Trophoblast cell (in vitro differentiated cells and primary cell): ENCODE data around the gene RNF113B.

ENCODE experiments used
- DNase-seq, 2 donors: peaks; one replicate each; pipeline ENCODE4 v3.0.0-alpha.2; 2016
- H2AFZ ChIP-seq: 2 replicates; pipeline ENCODE4 v1.6.1; 2013; ENCODE audit warnings: low read length, moderate library complexity, mild to moderate bottlenecking; ENCODE audit not compliant: insufficient read depth, poor library complexity
- H2AK5ac ChIP-seq: 2 replicates; pipeline ENCODE4 v1.6.1; 2013; ENCODE audit warnings: mild to moderate bottlenecking, low read length
- H2BK120ac ChIP-seq: 2 replicates; pipeline ENCODE4 v1.6.1; 2013; ENCODE audit warnings: low read length, mild to moderate bottlenecking, moderate library complexity; ENCODE audit not compliant: insufficient read depth, poor library complexity
- H2BK12ac ChIP-seq: 2 replicates; pipeline ENCODE4 v1.6.1; 2013; ENCODE audit warnings: mild to moderate bottlenecking, low read length, moderate library complexity
- H2BK5ac ChIP-seq: 2 replicates; pipeline ENCODE4 v1.6.1; 2013; ENCODE audit warnings: low read length, low read depth, moderate library complexity, mild to moderate bottlenecking; ENCODE audit not compliant: poor library complexity
- H3K14ac ChIP-seq: 2 replicates; pipeline ENCODE4 v1.6.1; 2013; ENCODE audit warnings: mild to moderate bottlenecking, low read length
- H3K18ac ChIP-seq: 2 replicates; pipeline ENCODE4 v1.6.1; 2013; ENCODE audit warnings: mild to moderate bottlenecking, low read length
- H3K23ac ChIP-seq: 2 replicates; pipeline ENCODE4 v1.6.1; 2013; ENCODE audit warnings: low read length
- H3K27ac ChIP-seq: 2 replicates; pipeline ENCODE4 v1.5.1; 2013; ENCODE audit warnings: low read depth, mild to moderate bottlenecking, inconsistent platforms, low read length, moderate library complexity
- H3K27me3 ChIP-seq: 2 replicates; pipeline ENCODE4 v1.6.1; 2013; ENCODE audit warnings: inconsistent platforms, mild to moderate bottlenecking, low read length, moderate library complexity; ENCODE audit not compliant: insufficient read depth
- H3K36me3 ChIP-seq, 2 experiments: 1 replicate in 1 of 2; 2 replicates in 1 of 2; pipeline ENCODE4 v1.6.1; 2013; ENCODE audit warnings: low read length in 2 of 2, mild to moderate bottlenecking in 2 of 2, moderate library complexity in 1 of 2; ENCODE audit not compliant: insufficient read depth in 2 of 2, control insufficient read depth in 1 of 2
- H3K4ac ChIP-seq: 2 replicates; pipeline ENCODE4 v1.6.1; 2013; ENCODE audit warnings: low read depth, mild to moderate bottlenecking, low read length, moderate library complexity
- H3K4me1 ChIP-seq, 2 experiments: 1 replicate in 1 of 2; 2 replicates in 1 of 2; pipeline ENCODE4 v1.6.1; 2013; ENCODE audit warnings: low read length in 2 of 2, mild to moderate bottlenecking in 2 of 2, moderate library complexity in 1 of 2; ENCODE audit not compliant: insufficient read depth in 2 of 2, control insufficient read depth in 1 of 2
- H3K4me2 ChIP-seq: 2 replicates; pipeline ENCODE4 v1.6.1; 2013; ENCODE audit warnings: inconsistent platforms, mild to moderate bottlenecking, low read length, moderate library complexity
- H3K4me3 ChIP-seq: 2 replicates; pipeline ENCODE4 v1.5.1; 2013; ENCODE audit warnings: mild to moderate bottlenecking, low read depth, low read length, inconsistent platforms
- H3K79me1 ChIP-seq: one replicate; pipeline ENCODE4 v1.6.1; 2013; ENCODE audit warnings: low read length
- H3K79me2 ChIP-seq: 2 replicates; pipeline ENCODE4 v1.6.1; 2013; ENCODE audit warnings: low read length, mild to moderate bottlenecking; ENCODE audit not compliant: control insufficient read depth, insufficient read depth, poor library complexity
- H3K9ac ChIP-seq: 2 replicates; pipeline ENCODE4 v1.6.1; 2013; ENCODE audit warnings: mild to moderate bottlenecking, low read length
- H3K9me3 ChIP-seq: 2 replicates; pipeline ENCODE4 v1.6.1; 2013; ENCODE audit warnings: low read depth, mild to moderate bottlenecking, control low read depth, inconsistent platforms, low read length; ENCODE audit not compliant: insufficient read depth
- H4K12ac ChIP-seq: 2 replicates; pipeline ENCODE4 v1.6.1; 2013; ENCODE audit warnings: low read depth, mild to moderate bottlenecking, low read length, moderate library complexity
- H4K8ac ChIP-seq: 2 replicates; pipeline ENCODE4 v1.6.1; 2013; ENCODE audit warnings: low read depth, mild to moderate bottlenecking, low read length, moderate library complexity
- H4K91ac ChIP-seq: one replicate; pipeline ENCODE4 v1.6.1; 2013; ENCODE audit warnings: low read depth, mild to moderate bottlenecking, low read length, moderate library complexity
- WGBS: extraction: QIAGEN DNeasy Blood & Tissue Kit; methylation state at CpG from one replicate; pipeline ENCODE4 v1.1.7; 2013; ENCODE audit warnings: missing lambda C conversion rate; ENCODE audit not compliant: insufficient read length, insufficient coverage; ENCODE audit errors: extremely low coverage; 5-methylcytosine and 5-hydroxymethylcytosine counted together

RNF113B gene

DNA sequence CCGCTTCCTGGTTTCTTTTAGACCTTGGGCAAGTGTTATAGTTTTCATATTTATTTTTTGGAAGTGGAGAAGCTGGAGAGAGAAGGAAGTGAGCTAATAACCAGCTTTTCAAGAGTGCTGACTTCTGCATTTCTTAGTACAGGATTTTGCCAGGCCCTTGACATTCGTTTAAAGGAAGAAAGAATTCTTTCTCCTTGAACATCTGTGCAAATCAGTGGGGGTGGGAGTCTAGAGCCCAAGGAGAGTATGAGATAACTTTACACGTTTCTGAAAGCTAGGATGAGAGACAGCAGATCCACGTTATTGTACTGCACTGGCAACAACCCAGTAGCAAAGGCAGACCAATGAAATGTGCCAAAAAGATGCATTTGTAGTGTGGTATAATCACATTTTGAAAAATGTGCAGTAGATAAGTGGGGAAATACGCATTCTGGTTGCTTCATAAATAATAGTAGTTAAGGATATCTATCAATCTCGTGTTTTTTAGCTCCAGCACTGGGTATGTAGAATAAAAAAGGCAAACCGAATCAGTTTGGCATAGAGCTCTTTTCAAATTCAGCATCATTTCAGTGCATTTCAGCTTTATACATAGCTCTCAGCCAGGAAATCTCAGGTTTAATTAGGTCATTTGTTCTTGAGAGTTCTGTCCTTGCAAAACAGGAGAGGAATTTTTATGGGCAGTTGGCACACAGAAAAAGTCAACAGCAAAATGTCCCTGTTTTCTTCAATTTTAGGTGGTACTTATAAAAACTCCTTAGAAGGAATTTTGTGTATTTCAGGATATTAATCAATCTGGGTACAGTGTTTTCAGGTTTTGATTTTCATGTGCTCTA is 4.3 kb downstream of the RNF113B start:
- Histone ChIP-seq H3K4me3 (no peak overlapping the region), H2BK5ac (no peak overlapping the region), H3K79me2 (peaks cover 4% of the 10 kb centered on the region), H2AFZ (no peak overlapping the region), H2AK5ac (no peak overlapping the region), H4K91ac (no peak overlapping the region), H3K9me3 (peaks cover 3% of the 10 kb centered on the region), H3K27me3 (no peaks in the 10 kb centered on the region), H3K18ac (no peak overlapping the region), H3K14ac (no peak overlapping the region), H3K4me2 (peak overlapping the region; percentile 60), H3K4ac (no peak overlapping the region), H2BK12ac (no peak overlapping the region), H2BK120ac (no peak overlapping the region), H4K12ac (no peak overlapping the region), H3K36me3 (peaks cover 7% of the 10 kb centered on the region in 2 experiments), H3K27ac (peak overlapping the region; percentile 80), H3K4me1 (peaks cover 27 to 38% of the 10 kb centered on the region in 2 experiments), H3K79me1 (peaks cover 16% of the 10 kb centered on the region), H3K9ac (no peak overlapping the region), H3K23ac (no peak overlapping the region), H4K8ac (no peak overlapping the region)
- no CpG with 5 or more reads among the region's 7 CpGs for WGBS
- peak in 1 of 2 donors; percentile 56 for DNase-seq

DNA sequence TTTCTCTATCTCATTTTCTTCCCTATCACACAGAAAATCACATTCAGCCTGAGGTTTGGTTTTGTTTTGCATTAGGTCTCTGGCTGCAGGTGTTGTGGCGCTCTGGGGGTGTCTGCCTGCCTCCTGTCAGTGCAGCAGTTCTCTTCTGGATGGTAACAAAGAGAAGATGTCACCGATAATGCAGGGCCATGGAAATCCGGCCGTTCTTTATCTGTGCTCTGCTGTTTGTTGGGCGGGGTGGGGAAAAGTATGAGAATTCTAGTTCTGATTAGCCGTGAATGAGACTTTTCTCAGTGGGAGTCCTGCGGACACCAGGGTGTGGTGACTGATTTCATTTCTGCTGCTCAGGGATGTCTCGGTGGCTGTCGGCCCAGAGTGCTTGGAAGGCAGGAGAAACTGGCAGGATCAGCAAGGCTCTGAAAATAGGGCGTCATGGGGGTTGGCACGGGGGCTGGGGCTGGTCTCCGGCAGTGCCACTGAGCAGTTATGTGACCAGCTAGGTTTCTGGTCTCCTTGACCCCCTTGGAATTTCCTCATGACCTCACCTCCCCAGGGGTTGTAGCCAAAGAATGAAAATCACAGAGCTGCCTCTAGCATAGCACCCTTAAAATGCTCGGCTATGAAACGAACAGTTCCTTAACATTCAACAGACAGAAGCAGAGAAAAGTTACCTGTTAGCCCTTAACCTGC is 5.0 kb downstream of the RNF113B start:
- Histone ChIP-seq H2AK5ac (peak overlapping the region; percentile 24), H4K8ac (no peak overlapping the region), H2AFZ (no peak overlapping the region), H3K18ac (no peak overlapping the region), H3K79me2 (peaks cover 4% of the 10 kb centered on the region), H3K4me2 (peak overlapping the region; percentile 60), H2BK5ac (peak overlapping the region; percentile 58), H3K79me1 (peaks cover 16% of the 10 kb centered on the region), H2BK120ac (peak overlapping the region; percentile 10), H3K4ac (no peak overlapping the region), H3K9ac (no peak overlapping the region), H2BK12ac (peak overlapping the region; percentile 67), H3K9me3 (peaks cover 3% of the 10 kb centered on the region), H3K4me1 (peaks cover 27 to 36% of the 10 kb centered on the region in 2 experiments), H4K91ac (no peak overlapping the region), H3K27ac (peak overlapping the region; percentile 80), H3K23ac (no peak overlapping the region), H3K4me3 (no peak overlapping the region), H3K36me3 (peaks cover 6% of the 10 kb centered on the region in 2 experiments), H3K14ac (peak overlapping the region; percentile 43), H4K12ac (no peak overlapping the region), H3K27me3 (no peaks in the 10 kb centered on the region)
- WGBS, result no CpG with 5 or more reads among the region's 14 CpGs
- DNase-seq, result no peak

DNA sequence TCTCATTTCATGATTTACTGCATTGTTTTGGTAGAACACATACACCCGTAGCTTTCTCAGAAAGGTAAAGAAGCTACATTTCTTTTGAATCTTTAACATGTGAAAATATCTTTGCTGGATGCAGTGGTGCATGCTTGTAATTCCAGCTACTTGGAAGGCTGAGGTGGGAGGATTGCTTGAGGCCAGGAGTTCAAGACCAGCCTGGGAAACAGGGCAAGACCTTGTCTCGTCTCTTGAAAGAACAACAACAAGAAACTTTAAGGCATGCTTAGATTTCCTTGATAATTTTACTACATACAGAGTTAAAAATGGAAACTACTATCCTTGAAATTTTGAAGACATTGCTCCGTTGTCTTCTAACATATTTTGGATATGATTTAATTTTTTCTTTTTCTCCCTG is 7.7 kb downstream of the RNF113B start:
- Histone ChIP-seq H3K18ac (no peak overlapping the region), H2AK5ac (no peak overlapping the region), H3K23ac (no peak overlapping the region), H2AFZ (no peak overlapping the region), H2BK5ac (no peak overlapping the region), H3K4me2 (no peak overlapping the region), H3K27me3 (no peaks in the 10 kb centered on the region), H3K4me1 (peaks cover 18 to 19% of the 10 kb centered on the region in 2 experiments), H3K14ac (no peak overlapping the region), H3K79me2 (peaks cover 4% of the 10 kb centered on the region), H3K9ac (no peak overlapping the region), H2BK12ac (no peak overlapping the region), H2BK120ac (no peak overlapping the region), H3K4me3 (no peak overlapping the region), H3K27ac (no peak overlapping the region), H4K12ac (no peak overlapping the region), H3K36me3 (no peaks in the 10 kb centered on the region), H3K4ac (peak overlapping the region; percentile 18), H3K79me1 (peaks cover 12% of the 10 kb centered on the region), H3K9me3 (no peaks in the 10 kb centered on the region), H4K91ac (no peak overlapping the region), H4K8ac (no peak overlapping the region)
- DNase-seq, result peak; percentile 79 to 89
- no CpG with 5 or more reads among the region's 3 CpGs for WGBS

DNA sequence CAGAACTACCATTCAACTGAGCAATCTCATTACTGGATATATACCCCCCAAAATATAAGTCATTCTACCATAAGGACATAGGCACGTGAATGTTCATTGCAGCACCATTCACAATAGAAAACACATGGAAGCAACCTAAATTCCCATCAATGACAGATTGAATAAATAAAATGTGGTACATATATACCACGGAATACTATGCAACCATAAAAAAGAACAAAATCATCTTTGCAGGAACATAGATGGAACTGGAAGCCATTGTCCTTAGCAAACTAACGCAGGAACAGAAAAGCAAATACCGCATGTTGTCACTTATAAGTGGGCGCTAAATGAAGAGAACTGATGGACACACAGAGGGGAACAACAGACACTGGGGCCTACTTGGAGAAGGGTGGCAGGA is 14.1 kb downstream of the RNF113B start:
- no peak overlapping the region for H3K4me2 ChIP-seq
- no peak overlapping the region for H3K27ac ChIP-seq
- peaks cover 2 to 4% of the 10 kb centered on the region in 2 experiments for H3K36me3 ChIP-seq
- no peak overlapping the region for H3K18ac ChIP-seq
- no peak overlapping the region for H3K4me3 ChIP-seq
- H3K4me1 ChIP-seq, result peaks cover 0 to 5% of the 10 kb centered on the region in 2 experiments
- no peak overlapping the region for H3K9ac ChIP-seq
- no CpG with 5 or more reads among the region's 5 CpGs for WGBS
- no peaks in the 10 kb centered on the region for H3K27me3 ChIP-seq
- H4K12ac ChIP-seq, result no peak overlapping the region
- no peak overlapping the region for H2AK5ac ChIP-seq
- H3K14ac ChIP-seq, result no peak overlapping the region
- no peaks in the 10 kb centered on the region for H3K79me2 ChIP-seq
- no peak overlapping the region for H4K91ac ChIP-seq
- no peak overlapping the region for H3K23ac ChIP-seq
- no peak overlapping the region for H2BK120ac ChIP-seq
- H3K9me3 ChIP-seq, result no peaks in the 10 kb centered on the region
- no peak overlapping the region for H2BK12ac ChIP-seq
- H4K8ac ChIP-seq, result no peak overlapping the region
- no peak overlapping the region for H2BK5ac ChIP-seq
- peak overlapping the region; percentile 47 for H3K4ac ChIP-seq
- H2AFZ ChIP-seq, result no peak overlapping the region
- no peak for DNase-seq
- no peaks in the 10 kb centered on the region for H3K79me1 ChIP-seq
